WTC11 (cell line): ENCODE results near the gene MTSS2. TPM values are rescaled to one million over a fixed set of nuclear protein-coding genes. Genes with fewer than 3 reads are reported as not detected.

Source experiments
- ATAC-seq: fragments of 200-7000 bp; cut with Tn5 transposase; 2 replicates; pipeline ENCODE4 v1.10.0; 2021; ENCODE audit warnings: mild to moderate bottlenecking, moderate library complexity
- CTCF ChIA-PET: fragments of 300-600 bp; sonication (Branson Sonifier 250); formaldehyde crosslinking; loops from one replicate; lab custom pipeline; 2021; ENCODE audit warnings: antibody characterized with exemption; lab: Charles Lee
- POLR2A ChIA-PET: fragments of 350-600 bp; sonication (Branson Sonifier 250); formaldehyde crosslinking; loops from one replicate; lab custom pipeline; 2021; ENCODE audit warnings: antibody characterized with exemption; lab: Charles Lee
- DNase-seq: peaks from one replicate; pipeline ENCODE4 v3.0.0; 2021; ENCODE audit warnings: low spot score
- H3K27ac Mint-ChIP-seq: 2 replicates; pipeline ENCODE4 v1.8.0; 2021; ENCODE audit warnings: mixed read lengths
- H3K27me3 Mint-ChIP-seq: 2 replicates; pipeline ENCODE4 v1.8.0; 2021; ENCODE audit warnings: low read depth, mild to moderate bottlenecking, moderate library complexity, mixed read lengths
- H3K36me3 Mint-ChIP-seq: 2 replicates; pipeline ENCODE4 v1.8.0; 2021; ENCODE audit warnings: mixed read lengths
- H3K4me1 Mint-ChIP-seq: 2 replicates; pipeline ENCODE4 v1.8.0; 2022; ENCODE audit warnings: mixed read lengths
- H3K4me3 Mint-ChIP-seq: 2 replicates; pipeline ENCODE4 v1.8.0; 2021; ENCODE audit warnings: mild to moderate bottlenecking, moderate library complexity, mixed read lengths
- H3K9me3 Mint-ChIP-seq: 2 replicates; pipeline ENCODE4 v1.8.0; 2021; ENCODE audit warnings: mixed read lengths
- AFF4 ChIP-seq: sonication (generic); formaldehyde crosslinking; IDR thresholded peaks from 2 replicates; pipeline ENCODE4 v1.8.1; 2023; ENCODE audit warnings: mild to moderate bottlenecking, missing genetic modification reagents, borderline replicate concordance
- ATF1 ChIP-seq: sonication (generic); formaldehyde crosslinking; IDR thresholded peaks from 2 replicates; pipeline ENCODE4 v1.8.1; 2023; ENCODE audit warnings: mild to moderate bottlenecking, moderate library complexity, missing genetic modification reagents
- ATF3 ChIP-seq: sonication (generic); formaldehyde crosslinking; conservative IDR thresholded peaks from 2 replicates; pipeline ENCODE4 v1.8.1; 2022; ENCODE audit warnings: mild to moderate bottlenecking, missing genetic modification reagents
- ATF6 ChIP-seq: sonication (generic); formaldehyde crosslinking; IDR thresholded peaks from 2 replicates; pipeline ENCODE4 v1.8.1; 2023; ENCODE audit warnings: mild to moderate bottlenecking, missing genetic modification reagents
- EMX1 ChIP-seq: fragments of 250-450 bp; sonication (Bioruptor Pico); IDR thresholded peaks from 2 replicates; pipeline ENCODE4 v1.8.0; 2021; ENCODE audit warnings: mild to moderate bottlenecking
- KAT7 ChIP-seq: sonication (generic); formaldehyde crosslinking; IDR thresholded peaks from 2 replicates; pipeline ENCODE4 v1.8.1; 2023; ENCODE audit warnings: missing genetic modification reagents, mild to moderate bottlenecking, borderline replicate concordance
- NR3C1 ChIP-seq: sonication (generic); formaldehyde crosslinking; conservative IDR thresholded peaks from 2 replicates; pipeline ENCODE4 v1.8.1; 2023; ENCODE audit warnings: low read depth, mild to moderate bottlenecking, missing genetic modification reagents
- SMAD3 ChIP-seq: sonication (generic); formaldehyde crosslinking; IDR thresholded peaks from 2 replicates; pipeline ENCODE4 v1.8.0; 2022; ENCODE audit warnings: missing genetic modification reagents, mild to moderate bottlenecking, borderline replicate concordance
- SMAD4 ChIP-seq: sonication (generic); formaldehyde crosslinking; IDR thresholded peaks from 2 replicates; pipeline ENCODE4 v1.8.0; 2022; ENCODE audit warnings: mild to moderate bottlenecking, missing genetic modification reagents
- TEAD4 ChIP-seq: sonication (generic); formaldehyde crosslinking; IDR thresholded peaks from 2 replicates; pipeline ENCODE4 v1.8.0; 2022; ENCODE audit warnings: mild to moderate bottlenecking, missing genetic modification reagents
- ZMAT4 ChIP-seq: fragments of 250-450 bp; sonication (Bioruptor Pico); IDR thresholded peaks from 2 replicates; pipeline ENCODE4 v1.9.0; 2021; ENCODE audit warnings: mild to moderate bottlenecking
- ZNF232 ChIP-seq: sonication (generic); formaldehyde crosslinking; IDR thresholded peaks from 2 replicates; pipeline ENCODE4 v1.8.0; 2022; ENCODE audit warnings: mild to moderate bottlenecking, missing genetic modification reagents
- ZNF317 ChIP-seq: sonication (generic); formaldehyde crosslinking; IDR thresholded peaks from 2 replicates; pipeline ENCODE4 v1.8.1; 2023; ENCODE audit warnings: low read depth, mild to moderate bottlenecking, moderate library complexity, missing genetic modification reagents, borderline replicate concordance
- ZNF425 ChIP-seq: fragments of 250-450 bp; sonication (Bioruptor Pico); conservative IDR thresholded peaks from 2 replicates; pipeline ENCODE4 v1.9.0; 2021; ENCODE audit warnings: mild to moderate bottlenecking
- ZNF532 ChIP-seq: fragments of 250-450 bp; sonication (Bioruptor Pico); IDR thresholded peaks from 2 replicates; pipeline ENCODE4 v1.9.0; 2021; ENCODE audit warnings: mild to moderate bottlenecking, borderline replicate concordance
- total RNA-seq: library from RNA; stranded (reverse); gene quantifications from 3 replicates; pipeline ENCODE4 v1.2.3, GENCODE V29; 2021
- TF ChIP-seq, protein P1 (sequence below): sonication (generic); formaldehyde crosslinking; IDR thresholded peaks from 2 replicates; pipeline ENCODE4 v1.8.1; 2023; ENCODE audit warnings: mild to moderate bottlenecking, missing genetic modification reagents

MTSS2 gene
- total RNA-seq, 1 experiment from 2014 or later, result 28.3 TPM

- TF ChIP-seq AFF4 (CRISPR knock-in tag) (no peak), ZNF232 (CRISPR knock-in tag) (no peak), ATF6 (CRISPR knock-in tag) (no peak)
Measured at GRCh38 chr16:70660672-70661350, 25.0 kb downstream of the MTSS2 start (continued).

GRCh38 chr16:70659953-70660671 is 25.7 kb downstream of the MTSS2 start:
- no peak for DNase-seq
- Mint-ChIP-seq H3K36me3 (no peaks in the 10 kb centered on the region), H3K27ac (no peak overlapping the region), H3K4me3 (no peak overlapping the region), H3K4me1 (peaks cover 13% of the 10 kb centered on the region), H3K27me3 (no peaks in the 10 kb centered on the region), H3K9me3 (no peaks in the 10 kb centered on the region)
- ChIA-PET CTCF (interaction anchor here (0.8 to 3.0 kb wide), 4 partner anchors 19 to 111 kb away, joined by 3 to 20 read pairs (median 8); no protein-coding TSS in a partner anchor), POLR2A (interaction anchor here (0.7 kb wide), 1 partner anchor 269 kb away, joined by 4 read pairs; no protein-coding TSS in a partner anchor)
- ATAC-seq, result no peak
- TF ChIP-seq ZNF317 (CRISPR knock-in tag) (no peak), ATF1 (CRISPR knock-in tag) (no peak), TEAD4 (CRISPR knock-in tag) (no peak), ZNF532 (CRISPR knock-in tag) (no peak), EMX1 (CRISPR knock-in tag) (no peak), NR3C1 (CRISPR knock-in tag) (no peak), ATF3 (CRISPR knock-in tag) (no peak), ZNF425 (CRISPR knock-in tag) (no peak), SMAD3 (CRISPR knock-in tag) (no peak), KAT7 (CRISPR knock-in tag) (no peak), ZMAT4 (CRISPR knock-in tag) (no peak), SMAD4 (CRISPR knock-in tag) (no peak)
- TF ChIP-seq, protein P1, sequence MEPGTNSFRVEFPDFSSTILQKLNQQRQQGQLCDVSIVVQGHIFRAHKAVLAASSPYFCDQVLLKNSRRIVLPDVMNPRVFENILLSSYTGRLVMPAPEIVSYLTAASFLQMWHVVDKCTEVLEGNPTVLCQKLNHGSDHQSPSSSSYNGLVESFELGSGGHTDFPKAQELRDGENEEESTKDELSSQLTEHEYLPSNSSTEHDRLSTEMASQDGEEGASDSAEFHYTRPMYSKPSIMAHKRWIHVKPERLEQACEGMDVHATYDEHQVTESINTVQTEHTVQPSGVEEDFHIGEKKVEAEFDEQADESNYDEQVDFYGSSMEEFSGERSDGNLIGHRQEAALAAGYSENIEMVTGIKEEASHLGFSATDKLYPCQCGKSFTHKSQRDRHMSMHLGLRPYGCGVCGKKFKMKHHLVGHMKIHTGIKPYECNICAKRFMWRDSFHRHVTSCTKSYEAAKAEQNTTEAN, result no peak
